OCI-LY7 (cell line): ENCODE measurements around the gene PTPN14. TPM values are rescaled to one million over a fixed set of nuclear protein-coding genes. Genes with fewer than 3 reads are reported as not detected.

ENCODE experiments used
- BruUV-seq: library from RNA; stranded (reverse); fragments of 400-500 nt; replicated peaks from 2 replicates; lab custom pipeline; 2021; lab: Mats Ljungman, UMichigan
- CTCF ChIA-PET: fragments of 300-600 bp; sonication (Branson Sonifier 250); formaldehyde crosslinking; loops from one replicate; lab custom pipeline; 2022; ENCODE audit warnings: antibody characterized with exemption; ENCODE audit not compliant: unreplicated experiment; lab: Charles Lee
- POLR2A ChIA-PET: fragments of 300-600 bp; sonication (Branson Sonifier 250); formaldehyde crosslinking; loops from one replicate; lab custom pipeline; 2022; ENCODE audit warnings: antibody characterized with exemption; lab: Charles Lee
- DNase-seq: peaks from one replicate; pipeline ENCODE4 v3.0.0-alpha.2; 2015; ENCODE audit warnings: low spot score
- H2AFZ ChIP-seq: fragments of 200-600 bp; sonication (generic), shearing (Covaris generic); 2 replicates; pipeline ENCODE4 v1.6.1; 2014; ENCODE audit warnings: mild to moderate bottlenecking, antibody characterized with exemption, low read length, moderate library complexity
- H3K27ac ChIP-seq: fragments of 200-600 bp; sonication (generic); 2 replicates; pipeline ENCODE4 v1.5.1; 2014; ENCODE audit warnings: mixed run types, low read depth, mild to moderate bottlenecking, moderate library complexity, low read length, inconsistent platforms; ENCODE audit not compliant: poor library complexity, severe bottlenecking
- H3K36me3 ChIP-seq: fragments of 200-600 bp; sonication (generic); 2 replicates; pipeline ENCODE4 v1.6.1; 2014; ENCODE audit warnings: mild to moderate bottlenecking, antibody characterized with exemption, low read length, moderate library complexity, mixed read lengths; ENCODE audit not compliant: insufficient read depth
- H3K4me1 ChIP-seq: fragments of 200-600 bp; sonication (generic); 2 replicates; pipeline ENCODE4 v1.5.1; 2014; ENCODE audit warnings: mild to moderate bottlenecking, low read length; ENCODE audit not compliant: insufficient read depth, poor library complexity, severe bottlenecking
- H3K4me2 ChIP-seq: fragments of 200-600 bp; sonication (generic); 2 replicates; pipeline ENCODE4 v1.6.1; 2014; ENCODE audit warnings: mild to moderate bottlenecking, low read length
- H3K4me3 ChIP-seq: fragments of 200-600 bp; sonication (generic); 2 replicates; pipeline ENCODE4 v1.5.1; 2014; ENCODE audit warnings: mild to moderate bottlenecking, low read depth, low read length; ENCODE audit not compliant: poor library complexity, severe bottlenecking
- H3K79me2 ChIP-seq: fragments of 200-600 bp; sonication (generic); 2 replicates; pipeline ENCODE4 v1.6.1; 2016; ENCODE audit warnings: low read depth, mild to moderate bottlenecking, low read length, moderate library complexity, mixed read lengths; ENCODE audit not compliant: insufficient read depth
- H3K9me2 ChIP-seq: fragments of 200-600 bp; sonication (generic); 2 replicates; pipeline ENCODE4 v1.6.1; 2016; ENCODE audit warnings: mild to moderate bottlenecking, low read length, mixed read lengths; ENCODE audit not compliant: insufficient read depth
- H3K9me3 ChIP-seq: fragments of 200-600 bp; sonication (generic); 2 replicates; pipeline ENCODE4 v1.6.1; 2014; ENCODE audit warnings: mild to moderate bottlenecking, mixed run types, low read length, mixed read lengths
- H4K20me1 ChIP-seq: fragments of 200-600 bp; sonication (generic); 2 replicates; pipeline ENCODE4 v1.6.1; 2014; ENCODE audit warnings: mild to moderate bottlenecking, antibody characterized with exemption, low read length, moderate library complexity, mixed read lengths; ENCODE audit not compliant: insufficient read depth
- EZH2phosphoT487 ChIP-seq: fragments of 200-600 bp; sonication (generic); IDR thresholded peaks from 2 replicates; pipeline ENCODE4 v1.6.1; 2018; ENCODE audit warnings: low read depth, borderline replicate concordance, mild to moderate bottlenecking, mixed run types, antibody characterized with exemption, low read length, moderate library complexity, mixed read lengths
- intact Hi-C: fragments of 100-400 bp; cut with micrococcal nuclease; formaldehyde crosslinking; loops from one replicate; pipeline ENCODE4 v1.10.0; 2022; ENCODE audit not compliant: unreplicated experiment
- total RNA-seq, 2 experiments: library from RNA; depleted of rRNA in 1 of 2; stranded (reverse); fragments of >200 nt in 1 of 2; shearing (Covaris generic) in 1 of 2; gene quantifications; 2 replicates each; pipeline ENCODE4 v1.2.3, GENCODE V29; 2014 to 2022
- TF ChIP-seq, protein P1 (sequence below): fragments of 200-600 bp; sonication (generic); conservative IDR thresholded peaks from 2 replicates; pipeline ENCODE4 v1.5.1; 2014; ENCODE audit warnings: mild to moderate bottlenecking, antibody characterized with exemption, low read length, moderate library complexity, mixed read lengths

The PTPN14 gene
- total RNA-seq, 2 experiments from 2014 or later = not detected

DNA sequence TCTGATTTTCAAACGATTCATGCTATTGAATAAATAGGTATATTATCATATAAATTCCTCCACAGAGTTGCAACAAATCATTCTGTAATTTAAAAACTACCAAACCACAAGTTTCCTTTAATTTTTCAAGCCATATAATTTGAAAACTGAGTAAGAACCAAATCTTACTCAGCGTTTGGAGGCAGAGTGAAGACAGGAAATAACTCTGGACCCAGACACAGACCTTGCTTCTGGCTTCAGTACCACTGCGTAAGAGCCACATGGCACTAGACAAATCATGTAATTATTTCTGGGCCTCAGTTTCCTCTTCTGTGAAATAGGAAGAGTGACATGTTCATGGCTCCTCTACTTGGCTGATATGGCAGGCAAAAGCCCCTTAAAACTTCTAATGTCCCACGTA lies 188.0 kb downstream of the PTPN14 start:
- Histone ChIP-seq H3K4me3 (no peak overlapping the region), H3K27ac (no peak overlapping the region), H3K4me2 (no peak overlapping the region), H3K9me2 (no peaks in the 10 kb centered on the region), H3K36me3 (no peaks in the 10 kb centered on the region), H3K79me2 (no peaks in the 10 kb centered on the region), H2AFZ (no peak overlapping the region), H3K9me3 (no peaks in the 10 kb centered on the region), H4K20me1 (no peaks in the 10 kb centered on the region), H3K4me1 (no peaks in the 10 kb centered on the region)
- ChIA-PET CTCF (no interaction called here), POLR2A (no interaction called here)
- TF ChIP-seq EZH2phosphoT487 = no peak
- TF ChIP-seq, protein P1, sequence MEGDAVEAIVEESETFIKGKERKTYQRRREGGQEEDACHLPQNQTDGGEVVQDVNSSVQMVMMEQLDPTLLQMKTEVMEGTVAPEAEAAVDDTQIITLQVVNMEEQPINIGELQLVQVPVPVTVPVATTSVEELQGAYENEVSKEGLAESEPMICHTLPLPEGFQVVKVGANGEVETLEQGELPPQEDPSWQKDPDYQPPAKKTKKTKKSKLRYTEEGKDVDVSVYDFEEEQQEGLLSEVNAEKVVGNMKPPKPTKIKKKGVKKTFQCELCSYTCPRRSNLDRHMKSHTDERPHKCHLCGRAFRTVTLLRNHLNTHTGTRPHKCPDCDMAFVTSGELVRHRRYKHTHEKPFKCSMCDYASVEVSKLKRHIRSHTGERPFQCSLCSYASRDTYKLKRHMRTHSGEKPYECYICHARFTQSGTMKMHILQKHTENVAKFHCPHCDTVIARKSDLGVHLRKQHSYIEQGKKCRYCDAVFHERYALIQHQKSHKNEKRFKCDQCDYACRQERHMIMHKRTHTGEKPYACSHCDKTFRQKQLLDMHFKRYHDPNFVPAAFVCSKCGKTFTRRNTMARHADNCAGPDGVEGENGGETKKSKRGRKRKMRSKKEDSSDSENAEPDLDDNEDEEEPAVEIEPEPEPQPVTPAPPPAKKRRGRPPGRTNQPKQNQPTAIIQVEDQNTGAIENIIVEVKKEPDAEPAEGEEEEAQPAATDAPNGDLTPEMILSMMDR = no peak
- no peak for DNase-seq
- BruUV-seq = no TSS peak
- intact Hi-C loops = no loop called here

DNA sequence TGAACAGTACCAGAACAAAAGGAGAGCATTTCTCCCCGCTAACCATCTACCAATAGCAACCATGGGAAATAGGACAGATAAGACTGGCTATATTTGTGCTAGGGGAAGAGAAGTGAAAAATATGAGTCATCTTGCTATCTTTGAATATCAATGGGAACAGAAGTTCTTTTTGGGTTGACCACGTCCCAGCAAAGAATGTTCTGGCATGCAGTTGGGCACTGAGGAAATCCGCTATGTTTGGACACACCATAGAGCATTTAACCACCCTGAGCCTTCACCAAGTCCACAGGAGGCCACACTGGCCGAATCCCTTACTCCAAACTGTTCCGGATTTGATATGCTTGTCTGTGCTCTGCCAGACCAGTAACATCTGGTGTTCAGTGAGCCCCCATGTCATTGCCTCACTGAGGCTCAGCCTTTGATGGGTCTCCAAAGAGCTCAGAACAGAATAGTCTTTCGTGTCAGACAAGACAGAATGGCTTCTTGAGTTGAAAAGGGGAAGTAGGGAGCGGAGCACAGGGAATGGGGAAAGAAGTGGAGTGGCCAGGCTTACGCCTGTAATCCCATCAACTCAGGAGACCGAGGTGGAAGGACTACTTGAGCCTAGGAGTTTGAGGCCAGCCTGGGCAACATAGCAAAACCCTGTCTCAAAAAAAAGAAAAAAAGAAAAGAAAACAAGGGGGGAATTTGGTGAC lies 189.1 kb downstream of the PTPN14 start:
- no peak for DNase-seq
- CTCF ChIA-PET = no interaction called here
- intact Hi-C loops = no loop called here
- H3K4me3 ChIP-seq = no peak overlapping the region
- no peaks in the 10 kb centered on the region for H3K9me2 ChIP-seq
- POLR2A ChIA-PET = no interaction called here
- H4K20me1 ChIP-seq = no peaks in the 10 kb centered on the region
- TF ChIP-seq, protein P1 = no peak
- no peak for TF ChIP-seq EZH2phosphoT487
- no peak overlapping the region for H3K27ac ChIP-seq
- no TSS peak for BruUV-seq
- no peaks in the 10 kb centered on the region for H3K79me2 ChIP-seq
- H3K4me1 ChIP-seq = no peaks in the 10 kb centered on the region
- H3K9me3 ChIP-seq = no peaks in the 10 kb centered on the region
- no peak overlapping the region for H2AFZ ChIP-seq
- no peak overlapping the region for H3K4me2 ChIP-seq
- H3K36me3 ChIP-seq = no peaks in the 10 kb centered on the region

DNA sequence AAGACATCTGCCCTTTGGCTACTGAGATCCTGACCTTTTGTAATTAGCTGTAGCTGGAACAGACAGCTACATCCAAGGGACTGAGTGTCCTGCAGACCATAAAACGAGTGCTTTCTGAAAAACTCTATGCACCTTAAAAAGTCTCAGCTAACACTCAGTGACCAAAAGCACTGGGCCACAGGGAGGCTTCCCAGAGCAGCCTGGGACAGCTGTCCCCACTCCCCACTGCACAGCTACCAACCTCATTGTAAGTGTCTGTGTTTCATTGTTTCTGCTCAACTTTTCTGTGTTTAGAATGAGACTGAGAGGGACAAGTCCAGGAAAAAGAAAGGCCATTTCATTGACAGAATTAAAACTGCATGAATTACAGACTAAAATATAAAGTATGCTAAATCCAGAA lies 189.8 kb downstream of the PTPN14 start:
- intact Hi-C loops = no loop called here
- POLR2A ChIA-PET = no interaction called here

More for the DNA sequence above, 189.8 kb downstream of the PTPN14 start:
- Histone ChIP-seq H3K9me3 (no peaks in the 10 kb centered on the region), H2AFZ (no peak overlapping the region), H3K9me2 (no peaks in the 10 kb centered on the region), H3K4me1 (no peaks in the 10 kb centered on the region), H3K79me2 (no peaks in the 10 kb centered on the region), H3K4me3 (no peak overlapping the region), H3K4me2 (no peak overlapping the region), H3K27ac (no peak overlapping the region), H4K20me1 (no peaks in the 10 kb centered on the region), H3K36me3 (no peaks in the 10 kb centered on the region)
- no peak for DNase-seq
- TF ChIP-seq, protein P1 = no peak
- no peak for TF ChIP-seq EZH2phosphoT487
- CTCF ChIA-PET = no interaction called here
- no TSS peak for BruUV-seq
